Activated CD8-positive, alpha-beta memory T cell treated with anti-CD3 and anti-CD28 coated beads for 4 hours (primary cell): ENCODE results near the gene PAK6.

Experiments used
- DNase-seq, 2 donors: peaks; one replicate each; pipeline ENCODE4 v3.0.0-alpha.2; 2020; ENCODE audit warnings: low read depth in 2 of 2

The PAK6 gene

DNA sequence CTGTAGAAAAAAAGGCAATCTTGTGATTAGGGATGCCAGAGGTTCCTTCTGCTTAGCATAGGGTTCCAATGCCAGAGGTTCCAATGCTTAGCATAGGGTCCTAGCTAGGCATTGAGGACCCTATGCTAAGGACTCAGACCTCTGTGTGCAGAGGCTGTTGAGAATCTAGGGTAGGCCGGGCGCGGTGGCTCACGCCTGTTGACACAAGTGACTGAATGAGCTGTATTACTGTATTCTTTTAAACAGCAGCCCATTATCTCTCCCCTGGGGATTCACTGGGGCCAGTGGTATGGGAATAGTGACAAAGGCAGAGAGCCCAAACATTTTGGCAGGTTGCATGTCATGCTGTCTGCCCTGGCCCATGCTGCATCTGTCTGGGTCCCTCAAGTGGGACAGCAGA is 16.2 kb downstream of the PAK6 start:
- no peak for DNase-seq

DNA sequence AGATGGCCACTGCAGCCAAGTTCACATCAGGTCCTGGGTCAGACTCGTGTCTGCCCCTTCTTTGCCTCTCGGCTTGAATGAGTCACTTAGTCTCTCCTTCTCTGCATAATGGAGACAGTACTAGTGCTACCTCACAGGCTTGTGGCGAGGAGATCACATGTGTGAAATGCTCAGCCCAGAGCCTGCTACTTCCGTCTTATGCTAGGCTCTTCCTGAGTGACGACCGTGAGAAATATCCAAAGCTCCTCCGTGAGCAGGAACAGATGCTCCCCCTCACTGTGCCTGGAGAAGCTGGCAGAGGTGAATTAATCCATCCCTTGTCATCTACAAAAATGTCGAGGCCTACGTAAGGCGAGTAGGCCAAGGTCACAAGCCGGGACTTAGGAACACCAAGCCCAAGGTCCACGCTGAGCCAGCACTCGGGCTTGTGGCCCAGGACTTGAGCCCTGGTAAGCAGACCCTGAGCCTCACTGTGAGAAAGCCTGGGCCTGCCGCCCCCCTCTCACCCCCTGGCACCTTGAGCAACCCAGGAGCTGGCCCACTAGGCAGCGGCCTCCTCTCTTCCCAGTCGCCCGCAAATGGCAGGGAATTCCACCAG is 17.9 kb downstream of the PAK6 start:
- no peak for DNase-seq

GRCh38 chr15:40257656-40258450 is 19.0 kb downstream of the PAK6 start:
- DNase-seq = no peak

DNA sequence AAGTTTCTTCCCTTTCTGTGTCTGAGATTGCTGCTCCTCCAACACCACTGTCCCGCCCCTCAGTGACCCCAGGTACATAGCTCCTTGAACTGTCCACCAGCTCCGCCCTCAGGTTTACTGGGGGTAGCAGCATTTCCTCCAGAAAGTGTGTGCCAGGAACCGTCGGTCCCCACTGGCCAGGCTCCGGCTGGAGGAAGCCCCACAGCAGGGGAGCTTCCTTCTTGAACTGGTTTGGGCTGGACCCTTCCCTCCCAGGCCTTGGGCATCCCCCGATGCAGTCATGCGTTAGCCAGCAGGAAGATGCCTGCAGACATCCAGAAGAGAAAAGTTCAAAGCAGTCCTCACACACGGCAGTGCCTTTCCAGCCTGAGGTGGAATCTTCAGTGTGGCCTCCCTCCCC is 19.7 kb downstream of the PAK6 start:
- no peak for DNase-seq

DNA sequence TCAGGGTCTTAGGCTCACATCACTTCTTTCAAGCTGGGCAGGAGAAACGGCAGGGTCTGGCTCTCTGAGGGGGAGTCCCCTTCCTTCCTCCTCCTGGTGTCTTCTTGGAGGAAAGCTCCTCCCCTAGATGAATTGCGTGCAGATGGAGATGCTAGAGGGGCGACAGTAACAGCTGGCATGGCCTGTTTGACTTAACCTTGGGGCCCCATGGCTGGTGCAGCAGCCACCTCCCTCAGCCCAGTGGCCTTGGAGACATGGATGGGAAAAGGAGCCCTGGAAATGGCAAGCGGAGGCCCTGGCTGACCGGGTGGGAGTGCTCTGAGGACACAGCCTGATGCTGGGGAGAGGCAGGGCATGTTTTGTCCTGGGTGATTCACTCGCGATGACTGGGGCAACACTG is 20.2 kb downstream of the PAK6 start:
- DNase-seq = no peak

- no peak for DNase-seq
Measured at GRCh38 chr15:40263024-40263754, 24.3 kb downstream of the PAK6 start.

DNA sequence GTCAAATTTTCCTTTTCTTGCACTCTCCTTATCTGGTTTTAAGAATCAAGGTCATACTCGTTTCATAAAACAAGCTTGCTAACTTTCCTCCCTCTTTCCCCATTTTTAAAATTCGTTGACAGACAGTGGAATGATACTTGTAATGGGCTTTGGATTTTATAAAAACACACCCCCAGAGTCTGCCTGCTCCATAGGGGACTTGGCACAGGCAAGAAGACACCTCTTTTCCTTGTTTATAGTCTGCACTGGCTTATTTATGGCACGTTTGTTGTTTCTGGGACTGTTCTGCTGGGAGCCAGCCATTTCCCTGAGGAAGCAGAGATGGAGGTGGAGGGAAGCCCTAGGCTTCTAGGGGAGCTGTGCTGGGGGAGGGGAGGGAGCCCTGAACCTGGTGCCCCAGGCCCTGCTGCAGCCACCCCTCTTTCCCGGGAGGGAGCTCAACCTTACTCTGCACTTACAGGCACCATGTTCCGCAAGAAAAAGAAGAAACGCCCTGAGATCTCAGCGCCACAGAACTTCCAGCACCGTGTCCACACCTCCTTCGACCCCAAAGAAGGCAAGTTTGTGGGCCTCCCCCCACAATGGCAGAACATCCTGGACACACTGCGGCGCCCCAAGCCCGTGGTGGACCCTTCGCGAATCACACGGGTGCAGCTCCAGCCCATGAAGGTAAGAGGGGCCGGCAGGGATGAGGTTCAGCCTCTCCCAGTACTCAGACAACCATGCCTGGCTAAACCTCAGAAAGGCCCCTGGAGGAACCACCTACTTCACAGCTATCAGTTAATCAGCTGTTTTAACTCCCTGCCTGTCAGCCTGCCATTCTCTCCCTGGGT is 25.7 kb downstream of the PAK6 start:
- DNase-seq = no peak

DNA sequence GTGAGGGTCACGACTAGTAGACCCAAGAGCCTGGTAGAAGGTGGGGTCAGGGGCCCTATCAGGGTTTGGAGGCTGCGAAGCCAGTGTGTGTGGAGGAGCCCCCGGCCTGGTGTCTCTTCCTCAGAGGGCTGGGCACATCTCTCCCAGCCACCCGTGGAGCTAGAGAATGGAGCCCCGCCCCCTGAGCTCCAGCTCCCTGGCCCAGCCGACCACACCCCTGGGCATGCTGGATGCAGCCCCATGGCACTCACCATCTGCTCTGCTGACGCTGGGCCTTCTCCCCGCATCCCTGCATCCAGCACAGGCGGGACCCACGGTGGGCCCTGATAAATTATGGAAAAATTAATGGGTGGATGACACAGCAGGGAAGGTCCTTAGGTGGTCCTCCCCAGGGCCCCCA is 26.5 kb downstream of the PAK6 start:
- DNase-seq = no peak

- no peak for DNase-seq
Measured at GRCh38 chr15:40265875-40266274, 27.0 kb downstream of the PAK6 start.

GRCh38 chr15:40266828-40267304 is 28.0 kb downstream of the PAK6 start:
- DNase-seq = no peak

DNA sequence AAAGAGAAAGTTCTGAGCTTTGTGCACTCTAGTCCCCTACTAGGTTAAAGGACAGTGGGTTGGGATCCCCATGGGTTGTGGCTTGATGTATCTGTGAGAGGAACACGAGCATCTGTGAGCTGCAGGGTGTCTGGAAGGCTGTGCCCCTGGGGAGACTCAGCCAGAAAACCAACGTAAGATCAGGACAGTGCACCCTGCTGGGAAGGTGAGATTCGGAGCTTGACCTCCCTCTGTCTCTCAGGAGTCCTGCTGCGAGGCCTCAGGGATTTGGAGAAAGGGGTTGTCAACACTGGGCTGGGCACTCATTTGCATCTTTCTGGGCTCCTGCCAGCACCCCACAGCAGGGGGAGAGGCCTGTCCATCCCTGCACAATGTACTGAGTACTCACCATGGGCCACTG is 28.8 kb downstream of the PAK6 start:
- DNase-seq = no peak

DNA sequence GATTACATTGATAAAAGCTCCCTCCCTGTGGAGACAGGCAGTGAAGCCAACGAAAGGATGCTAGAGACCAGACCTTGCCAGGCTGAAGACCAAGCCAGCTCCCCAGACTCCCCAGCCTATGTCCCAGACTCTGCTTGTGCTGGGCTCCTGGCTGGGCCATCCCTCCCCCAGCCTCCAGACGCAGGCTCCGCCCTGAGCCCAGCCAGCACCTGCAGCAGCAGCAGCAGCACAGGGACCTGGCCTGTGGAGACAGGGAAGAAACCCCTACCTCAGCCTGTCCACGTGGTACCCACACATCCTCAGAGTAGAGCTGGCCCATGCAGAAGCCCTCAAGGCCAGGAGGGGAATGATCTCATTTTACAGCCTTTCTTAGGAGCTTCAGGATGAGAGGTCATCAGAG is 30.7 kb downstream of the PAK6 start:
- no peak for DNase-seq

DNA sequence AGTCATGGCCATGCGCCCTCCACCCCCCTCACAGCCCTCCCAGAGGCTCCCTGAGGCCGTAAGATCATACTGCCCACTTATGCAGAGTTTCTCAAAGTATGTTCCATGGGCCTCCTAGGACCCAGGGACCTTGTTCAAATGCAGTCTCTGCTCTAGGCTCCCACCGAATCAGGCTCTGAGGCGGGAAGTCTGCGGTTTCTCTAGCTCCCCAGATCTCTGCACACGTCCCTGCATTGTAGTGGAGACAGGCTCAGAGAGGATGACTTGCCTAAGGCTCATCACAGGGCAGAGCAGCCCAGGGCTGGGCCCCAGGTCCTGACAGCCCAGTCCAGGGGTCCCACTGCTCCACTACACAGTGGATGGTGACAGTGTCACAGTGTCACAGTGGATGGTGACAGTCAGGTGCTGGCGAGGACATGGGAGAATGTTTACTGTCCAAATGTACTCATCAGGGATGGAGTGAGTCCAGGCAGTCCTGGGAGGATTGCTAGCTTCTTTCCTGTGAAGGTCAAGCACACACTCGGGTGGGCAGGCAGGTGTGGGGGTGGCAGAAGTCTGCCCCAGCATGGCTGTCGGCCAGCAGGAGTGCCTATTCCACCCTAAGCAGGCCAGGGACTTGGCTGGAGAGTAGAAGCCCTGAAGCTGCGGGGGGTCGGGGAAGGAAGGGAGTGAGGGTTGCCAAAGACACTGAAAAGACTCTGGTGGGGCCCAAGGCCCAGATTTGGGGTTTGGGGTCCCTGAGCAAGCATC is 31.6 kb downstream of the PAK6 start:
- DNase-seq = no peak

- no peak for DNase-seq
Measured at GRCh38 chr15:40271685-40272484, 33.0 kb downstream of the PAK6 start.

DNA sequence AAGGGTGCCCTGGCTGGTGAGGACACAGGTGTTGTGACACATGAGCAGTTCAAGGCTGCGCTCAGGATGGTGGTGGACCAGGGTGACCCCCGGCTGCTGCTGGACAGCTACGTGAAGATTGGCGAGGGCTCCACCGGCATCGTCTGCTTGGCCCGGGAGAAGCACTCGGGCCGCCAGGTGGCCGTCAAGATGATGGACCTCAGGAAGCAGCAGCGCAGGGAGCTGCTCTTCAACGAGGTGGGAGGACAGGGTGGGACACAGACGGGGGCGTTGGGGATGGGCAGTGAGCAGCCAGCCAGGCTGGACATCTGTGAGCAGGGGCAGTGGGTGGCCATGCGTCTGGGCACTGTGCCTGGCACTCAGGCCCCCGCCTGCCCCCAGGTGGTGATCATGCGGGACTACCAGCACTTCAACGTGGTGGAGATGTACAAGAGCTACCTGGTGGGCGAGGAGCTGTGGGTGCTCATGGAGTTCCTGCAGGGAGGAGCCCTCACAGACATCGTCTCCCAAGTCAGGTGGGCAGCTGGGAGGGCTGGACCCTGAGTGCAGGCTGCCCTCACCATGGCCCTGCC is 33.7 kb downstream of the PAK6 start:
- no peak for DNase-seq

GRCh38 chr15:40273428-40273827 is 34.6 kb downstream of the PAK6 start:
- no peak for DNase-seq

DNA sequence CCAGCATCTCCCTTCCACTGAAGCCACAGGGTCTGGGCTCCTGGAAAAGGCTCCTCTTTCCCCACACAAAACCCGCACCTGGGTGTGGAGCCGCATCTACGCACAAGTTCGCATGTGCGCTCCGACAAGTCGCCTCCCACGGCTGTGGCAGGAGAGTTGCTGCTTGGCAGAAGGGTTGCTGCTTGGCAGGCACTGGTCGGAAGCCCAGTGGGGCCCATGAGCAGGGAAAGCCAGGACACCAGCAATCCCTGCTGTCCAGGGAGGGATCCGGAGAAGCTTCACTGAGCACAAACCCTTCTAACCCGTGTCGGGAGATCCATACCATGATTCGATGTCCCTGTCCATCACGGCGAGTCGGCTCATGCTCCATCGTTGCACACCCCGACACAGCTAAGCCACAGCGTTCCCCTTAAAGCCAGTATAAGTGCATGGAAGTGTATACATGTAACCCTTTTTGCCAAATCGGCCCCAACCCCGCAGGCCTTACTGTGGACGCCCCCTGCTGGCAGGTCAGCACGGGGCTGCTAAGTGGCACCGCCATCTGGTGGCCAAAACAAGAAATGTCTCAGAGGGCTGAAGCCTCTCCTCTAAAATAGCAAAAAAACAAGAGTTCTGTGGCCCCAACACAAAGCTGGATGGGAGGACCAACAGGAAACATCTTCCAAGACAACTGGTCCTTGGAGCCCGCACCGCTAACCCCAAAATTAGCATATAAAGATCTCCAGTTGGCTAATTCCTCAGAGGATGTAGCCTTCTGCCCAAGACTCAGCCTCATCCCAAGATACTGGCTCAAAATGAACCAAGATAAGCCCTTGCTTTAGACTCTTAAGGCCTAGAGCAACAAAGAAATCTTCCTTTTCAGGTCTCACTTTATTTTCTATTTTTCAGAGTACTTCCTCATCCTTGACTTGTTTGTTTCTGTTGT is 35.7 kb downstream of the PAK6 start:
- DNase-seq = peak; percentile 73 to 77

DNA sequence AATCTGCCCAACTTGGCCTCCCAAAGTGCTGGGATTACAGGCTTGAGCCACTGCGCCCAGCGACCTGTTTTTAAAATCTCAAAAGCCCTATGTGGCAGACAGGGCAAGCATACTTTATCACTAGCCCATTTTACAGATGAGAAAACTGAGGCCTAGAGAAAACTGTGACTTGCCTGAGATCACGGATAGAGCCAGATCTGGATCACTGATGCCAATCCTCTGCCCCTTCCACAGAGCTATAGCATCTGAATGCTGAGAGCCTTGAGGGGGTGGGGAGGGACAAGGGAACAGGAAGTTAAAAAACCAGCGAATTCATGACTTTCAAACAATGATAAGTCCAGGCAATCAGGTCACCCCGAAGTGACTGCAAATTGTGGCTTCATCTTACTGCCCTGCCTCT is 36.7 kb downstream of the PAK6 start:
- no peak for DNase-seq

- DNase-seq = no peak
Measured at GRCh38 chr15:40275954-40276353, 37.1 kb downstream of the PAK6 start.
